ENCODE measurements around the gene FRMD4A.
"Not testable (repeated sequence)": the region's sequence is repeated elsewhere in the genome, so short reads cannot be mapped to it uniquely, and the experiment has no call there.

The FRMD4A gene

DNA sequence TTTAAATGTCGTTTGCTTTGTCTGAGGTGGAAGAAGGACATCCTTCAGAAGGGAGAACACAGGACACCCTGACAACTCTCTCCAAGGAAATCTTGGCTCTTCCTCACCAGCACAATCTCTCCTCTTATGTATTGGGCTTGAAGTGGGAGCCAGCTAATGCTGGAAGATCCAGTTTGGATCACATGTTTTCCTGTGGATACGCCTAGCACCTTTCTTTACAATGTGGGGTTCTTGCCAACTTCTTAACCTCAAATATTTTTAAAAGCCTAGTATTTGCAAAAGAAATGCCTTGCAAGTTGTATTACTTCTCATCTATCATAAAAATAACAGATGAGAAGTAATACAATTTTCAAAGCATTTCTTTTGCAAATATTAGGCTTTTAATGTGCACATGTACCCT is 76.4 kb downstream of the FRMD4A start:
- Histone ChIP-seq H3K9me3 (ENCODE audit: insufficient read depth, low read depth, low read length) (0 out of 2 replicates have a peak, but pooled peaks cover 15% of the 10 kb centered on the region), H3K9ac (ENCODE audit: low read depth, low read length) (no peak overlapping the region), H3K27me3 (ENCODE audit: insufficient read depth, low read length) (no peaks in the 10 kb centered on the region), H3K4me1 (ENCODE audit: insufficient read depth, low read length) (no peaks in the 10 kb centered on the region), H3K4me3 (ENCODE audit: low read length) (no peak overlapping the region), H3K36me3 (ENCODE audit: insufficient read depth, low read length) (no peaks in the 10 kb centered on the region), H3K27ac (ENCODE audit: low read depth, low read length) (no peak overlapping the region)
- WGBS = 94% methylated on average over 2 of the region's 2 CpGs

DNA sequence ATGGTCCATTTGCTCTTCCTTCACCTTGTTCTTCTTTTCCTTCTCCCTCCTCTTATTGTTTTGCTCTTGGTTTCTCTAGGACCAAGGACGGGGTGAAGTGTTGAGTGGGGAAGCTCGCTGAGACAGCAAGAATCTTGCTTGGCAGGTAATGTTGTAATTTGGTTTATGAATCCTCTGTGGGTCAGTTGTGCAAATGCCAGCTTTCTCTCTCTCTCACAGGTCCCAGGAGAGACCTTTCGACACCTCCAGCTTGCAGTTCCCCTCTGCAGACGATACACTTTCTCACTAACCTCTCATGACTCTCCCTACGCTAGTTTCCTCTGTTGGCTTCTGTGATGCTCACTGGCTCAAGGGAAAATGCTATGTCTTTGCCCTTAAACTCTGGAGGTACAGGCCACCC is 77.0 kb downstream of the FRMD4A start:
- 94% methylated on average over 5 of the region's 5 CpGs for WGBS

GRCh38 chr10:14253079-14253478 is 77.6 kb downstream of the FRMD4A start:
- H3K27ac ChIP-seq (ENCODE audit: low read depth, low read length) = no peak overlapping the region

More for the DNA sequence above, 77.0 kb downstream of the FRMD4A start:
- H3K36me3 ChIP-seq (ENCODE audit: insufficient read depth, low read length) = no peaks in the 10 kb centered on the region
- H3K27ac ChIP-seq (ENCODE audit: low read depth, low read length) = no peak overlapping the region
- H3K4me1 ChIP-seq (ENCODE audit: insufficient read depth, low read length) = no peaks in the 10 kb centered on the region
- H3K9ac ChIP-seq (ENCODE audit: low read depth, low read length) = no peak overlapping the region
- H3K9me3 ChIP-seq (ENCODE audit: insufficient read depth, low read depth, low read length) = 0 out of 2 replicates have a peak, but pooled peaks cover 15% of the 10 kb centered on the region
- no peak overlapping the region for H3K4me3 ChIP-seq (ENCODE audit: low read length)
- H3K27me3 ChIP-seq (ENCODE audit: insufficient read depth, low read length) = no peaks in the 10 kb centered on the region

GRCh38 chr10:14250496-14251076 is 80.1 kb downstream of the FRMD4A start:
- Histone ChIP-seq H3K9ac (ENCODE audit: low read depth, low read length) (no peak overlapping the region), H3K4me1 (ENCODE audit: insufficient read depth, low read length) (no peaks in the 10 kb centered on the region), H3K27me3 (ENCODE audit: insufficient read depth, low read length) (no peaks in the 10 kb centered on the region), H3K27ac (ENCODE audit: low read depth, low read length) (no peak overlapping the region), H3K36me3 (ENCODE audit: insufficient read depth, low read length) (no peaks in the 10 kb centered on the region), H3K9me3 (ENCODE audit: insufficient read depth, low read depth, low read length) (0 out of 2 replicates have a peak, but pooled peaks cover 9% of the 10 kb centered on the region), H3K4me3 (ENCODE audit: low read length) (no peak overlapping the region)
- WGBS = 93% methylated on average over 2 of the region's 2 CpGs

More at GRCh38 chr10:14253079-14253478, 77.6 kb downstream of the FRMD4A start:
- no peak overlapping the region for H3K4me3 ChIP-seq (ENCODE audit: low read length)
- no peaks in the 10 kb centered on the region for H3K4me1 ChIP-seq (ENCODE audit: insufficient read depth, low read length)
- no peaks in the 10 kb centered on the region for H3K27me3 ChIP-seq (ENCODE audit: insufficient read depth, low read length)
- H3K9me3 ChIP-seq (ENCODE audit: insufficient read depth, low read depth, low read length) = 0 out of 2 replicates have a peak, but pooled peaks cover 9% of the 10 kb centered on the region
- WGBS = 95% methylated on average over 3 of the region's 3 CpGs
- no peaks in the 10 kb centered on the region for H3K36me3 ChIP-seq (ENCODE audit: insufficient read depth, low read length)
- no peak overlapping the region for H3K9ac ChIP-seq (ENCODE audit: low read depth, low read length)

- Histone ChIP-seq H3K9ac (ENCODE audit: low read depth, low read length) (no peak overlapping the region), H3K4me3 (ENCODE audit: low read length) (no peak overlapping the region), H3K4me1 (ENCODE audit: insufficient read depth, low read length) (peaks cover 7% of the 10 kb centered on the region; the same call in 1 of the 2 replicates), H3K9me3 (ENCODE audit: insufficient read depth, low read depth, low read length) (0 out of 2 replicates have a peak, but pooled peaks cover 9% of the 10 kb centered on the region), H3K27ac (ENCODE audit: low read depth, low read length) (no peak overlapping the region), H3K36me3 (ENCODE audit: insufficient read depth, low read length) (no peaks in the 10 kb centered on the region), H3K27me3 (ENCODE audit: insufficient read depth, low read length) (no peaks in the 10 kb centered on the region)
- WGBS = 91% methylated on average over 9 of the region's 9 CpGs
Observed at GRCh38 chr10:14247377-14248116, 83.2 kb downstream of the FRMD4A start.

DNA sequence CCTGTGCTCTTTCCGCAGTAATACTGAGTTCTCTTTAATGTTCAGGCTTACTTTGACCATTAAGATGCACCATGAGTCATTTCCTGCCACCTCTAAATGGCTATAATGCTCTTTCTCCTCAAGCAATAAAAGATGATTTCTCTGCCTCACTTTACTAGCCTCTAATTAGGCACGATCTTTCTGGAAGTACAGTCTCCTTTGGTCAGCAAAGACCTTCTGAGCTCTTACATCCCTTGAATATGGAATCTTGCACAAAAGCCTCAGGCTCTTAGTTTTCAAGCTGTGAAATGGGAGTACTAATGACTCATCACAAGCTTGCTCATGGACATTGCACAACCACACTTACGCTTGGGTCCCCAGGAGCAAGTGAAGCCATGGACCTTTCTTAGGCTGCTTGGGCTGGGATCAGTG is 85.9 kb downstream of the FRMD4A start:
- Histone ChIP-seq H3K9me3 (ENCODE audit: insufficient read depth, low read depth, low read length) (no peaks in the 10 kb centered on the region), H3K27ac (ENCODE audit: low read depth, low read length) (no peak overlapping the region), H3K36me3 (ENCODE audit: insufficient read depth, low read length) (no peaks in the 10 kb centered on the region), H3K4me1 (ENCODE audit: insufficient read depth, low read length) (peaks cover 22% of the 10 kb centered on the region), H3K9ac (ENCODE audit: low read depth, low read length) (no peak overlapping the region), H3K4me3 (ENCODE audit: low read length) (no peak overlapping the region), H3K27me3 (ENCODE audit: insufficient read depth, low read length) (no peaks in the 10 kb centered on the region)
- 78% methylated on average over 3 of the region's 3 CpGs for WGBS

DNA sequence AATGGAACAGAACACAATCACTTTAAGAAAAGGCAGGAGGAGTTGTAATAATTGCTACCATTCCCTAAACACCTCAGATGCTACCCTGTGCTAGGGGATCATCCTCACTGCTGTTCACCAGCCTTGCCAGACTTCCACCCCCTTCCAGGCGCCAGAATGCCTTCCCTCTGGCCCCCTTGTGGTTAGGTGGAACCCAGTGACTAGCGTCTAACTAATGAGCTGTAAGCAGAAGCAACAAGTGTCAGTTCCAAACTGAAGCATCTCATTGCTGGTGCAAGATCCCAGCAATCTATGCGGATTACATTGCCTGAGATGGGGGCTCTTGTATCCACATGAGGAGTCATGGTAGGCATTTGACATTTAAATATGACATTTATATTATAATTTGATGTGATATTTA is 86.6 kb downstream of the FRMD4A start:
- H3K4me1 ChIP-seq (ENCODE audit: insufficient read depth, low read length) = peaks cover 22% of the 10 kb centered on the region
- H3K9me3 ChIP-seq (ENCODE audit: insufficient read depth, low read depth, low read length) = no peaks in the 10 kb centered on the region
- H3K36me3 ChIP-seq (ENCODE audit: insufficient read depth, low read length) = no peaks in the 10 kb centered on the region
- WGBS = 53% methylated on average over 3 of the region's 3 CpGs
- H3K4me3 ChIP-seq (ENCODE audit: low read length) = no peak overlapping the region
- no peak overlapping the region for H3K9ac ChIP-seq (ENCODE audit: low read depth, low read length)
- no peaks in the 10 kb centered on the region for H3K27me3 ChIP-seq (ENCODE audit: insufficient read depth, low read length)
- no peak overlapping the region for H3K27ac ChIP-seq (ENCODE audit: low read depth, low read length)

DNA sequence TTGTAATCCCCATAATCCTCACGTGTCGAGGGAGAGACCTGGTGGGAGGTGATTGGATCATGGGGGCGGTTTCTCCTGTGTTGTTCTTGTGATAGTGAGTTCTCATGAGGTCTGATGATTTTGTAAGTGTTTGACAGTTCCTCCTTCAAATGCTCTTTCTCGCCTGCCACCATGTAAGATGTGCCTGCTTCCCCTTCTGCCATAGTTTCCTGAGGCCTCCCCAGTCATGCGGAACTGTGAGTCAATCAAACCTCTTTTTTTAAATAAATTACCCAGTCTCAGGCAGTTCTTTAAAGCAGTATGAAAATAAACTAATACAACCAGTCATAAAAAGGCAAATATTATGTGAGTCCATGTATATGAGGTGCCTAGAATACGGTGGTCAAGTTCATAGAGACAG is 87.5 kb downstream of the FRMD4A start:
- Histone ChIP-seq H3K4me3 (ENCODE audit: low read length) (no peak overlapping the region), H3K27ac (ENCODE audit: low read depth, low read length) (no peak overlapping the region), H3K9me3 (ENCODE audit: insufficient read depth, low read depth, low read length) (no peaks in the 10 kb centered on the region), H3K27me3 (ENCODE audit: insufficient read depth, low read length) (no peaks in the 10 kb centered on the region), H3K36me3 (ENCODE audit: insufficient read depth, low read length) (no peaks in the 10 kb centered on the region), H3K4me1 (ENCODE audit: insufficient read depth, low read length) (peaks cover 22% of the 10 kb centered on the region), H3K9ac (ENCODE audit: low read depth, low read length) (no peak overlapping the region)
- WGBS = 95% methylated on average over 6 of the region's 6 CpGs

GRCh38 chr10:14241196-14241595 is 89.5 kb downstream of the FRMD4A start:
- Histone ChIP-seq H3K4me1 (ENCODE audit: insufficient read depth, low read length) (peaks cover 22% of the 10 kb centered on the region), H3K9ac (ENCODE audit: low read depth, low read length) (no peak overlapping the region), H3K27me3 (ENCODE audit: insufficient read depth, low read length) (no peaks in the 10 kb centered on the region), H3K27ac (ENCODE audit: low read depth, low read length) (no peak overlapping the region), H3K4me3 (ENCODE audit: low read length) (no peak overlapping the region), H3K9me3 (ENCODE audit: insufficient read depth, low read depth, low read length) (no peaks in the 10 kb centered on the region), H3K36me3 (ENCODE audit: insufficient read depth, low read length) (no peaks in the 10 kb centered on the region)
- 100% methylated on average over 1 of the region's 1 CpG for WGBS

DNA sequence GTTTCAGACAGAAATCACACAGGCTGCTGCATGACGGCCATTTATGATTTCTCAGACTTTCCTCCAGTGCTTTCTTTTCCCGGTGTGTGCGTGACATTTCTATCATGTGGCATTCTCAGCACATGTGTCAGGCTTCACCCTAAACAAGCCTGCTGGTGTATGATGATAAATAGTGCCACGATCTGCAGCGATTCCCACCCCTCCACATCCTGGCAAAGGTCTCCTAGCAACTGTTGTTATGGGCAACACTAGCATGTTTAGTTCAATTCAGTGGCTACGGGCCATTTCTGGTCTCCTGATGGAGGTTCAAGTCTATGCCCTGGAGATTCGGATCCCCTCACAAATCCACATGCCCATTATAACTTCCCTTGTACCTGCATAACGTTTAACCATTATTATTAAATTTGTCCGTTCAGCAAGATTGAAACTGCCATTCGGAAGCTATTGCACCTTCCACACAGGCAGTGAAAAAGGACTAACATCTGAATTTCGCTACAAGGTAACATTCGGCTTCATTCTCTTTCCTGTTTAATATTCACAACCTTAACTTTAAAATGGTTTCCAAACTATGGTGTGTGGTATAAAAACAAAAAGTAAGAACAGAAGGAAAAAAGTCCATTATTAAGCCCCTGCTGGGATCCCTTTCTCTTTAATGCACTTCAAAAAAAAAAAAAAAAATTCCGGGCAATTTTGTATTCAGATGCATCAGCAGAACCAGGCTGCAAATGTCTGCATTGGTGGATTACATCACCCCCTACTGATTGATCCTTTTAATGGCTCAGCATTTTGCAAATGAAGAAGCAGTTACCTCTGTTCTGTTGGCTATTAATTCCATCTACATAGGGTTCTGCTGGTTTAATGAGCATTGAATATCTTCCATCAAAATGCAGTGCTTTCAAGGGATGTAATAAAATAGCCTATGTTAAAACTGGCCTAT is 90.2 kb downstream of the FRMD4A start:
- WGBS = 51% methylated on average over 13 of the region's 13 CpGs
- H3K27me3 ChIP-seq (ENCODE audit: insufficient read depth, low read length) = no peaks in the 10 kb centered on the region
- peak overlapping the region; percentile 4; the same call in 1 of the 2 replicates for H3K27ac ChIP-seq (ENCODE audit: low read depth, low read length)
- no peaks in the 10 kb centered on the region for H3K36me3 ChIP-seq (ENCODE audit: insufficient read depth, low read length)
- no peaks in the 10 kb centered on the region for H3K9me3 ChIP-seq (ENCODE audit: insufficient read depth, low read depth, low read length)
- peaks cover 22% of the 10 kb centered on the region for H3K4me1 ChIP-seq (ENCODE audit: insufficient read depth, low read length)
- H3K9ac ChIP-seq (ENCODE audit: low read depth, low read length) = no peak overlapping the region
- H3K4me3 ChIP-seq (ENCODE audit: low read length) = no peak overlapping the region

DNA sequence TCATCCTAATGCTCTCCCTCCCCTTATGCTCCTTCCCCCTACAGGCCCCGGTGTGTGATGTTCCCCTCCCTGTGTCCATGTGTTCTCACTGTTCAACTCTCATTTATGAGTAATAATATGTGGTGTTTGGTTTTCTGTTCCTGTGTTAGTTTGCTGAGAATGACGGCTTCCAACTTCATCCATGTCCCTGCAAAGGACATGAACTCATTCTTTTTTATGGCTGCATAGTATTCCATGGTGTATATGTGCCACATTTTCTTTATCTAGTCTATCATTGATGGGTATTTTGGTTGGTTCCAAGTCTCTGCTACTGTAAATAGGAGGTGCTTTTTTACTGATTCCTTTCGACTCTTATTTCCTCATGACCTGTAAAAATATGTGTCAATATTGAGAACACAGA is 92.1 kb downstream of the FRMD4A start:
- WGBS = 85% methylated on average over 2 of the region's 3 CpGs
- H3K9ac ChIP-seq (ENCODE audit: low read depth, low read length); H3K36me3 ChIP-seq (ENCODE audit: insufficient read depth, low read length); H3K9me3 ChIP-seq (ENCODE audit: insufficient read depth, low read depth, low read length); H3K27me3 ChIP-seq (ENCODE audit: insufficient read depth, low read length); H3K27ac ChIP-seq (ENCODE audit: low read depth, low read length); H3K4me3 ChIP-seq (ENCODE audit: low read length): not testable (repeated sequence)
- peaks cover 15% of the 10 kb centered on the region for H3K4me1 ChIP-seq (ENCODE audit: insufficient read depth, low read length)

All from HUES64 (cell line).